Measurements from ENCODE around the gene TGFBRAP1. TPM values are rescaled to one million over a fixed set of nuclear protein-coding genes. Genes with fewer than 3 reads are reported as not detected.

The TGFBRAP1 gene
- total and polyA plus RNA-seq, 9 of the 15 experiments (the other 6 are each of a cell fraction or from before 2014, with no cell fraction given), result 3.7 to 18.0 (median 11.0) TPM

- TF ChIP-seq ZBTB40 (IDR thresholded peaks at IDR 0.05) (peak; percentile 84), ZBTB40 (CRISPR knock-in tag; IDR thresholded peaks at IDR 0.05) (peak; percentile 57; the same call in 1 of the 2 replicates), HDGF (IDR thresholded peaks at IDR 0.05) (no peak), NR2C1 (IDR thresholded peaks at IDR 0.05) (no peak), NR2C1 (tag; IDR thresholded peaks at IDR 0.05) (no peak), CHAMP1 (IDR thresholded peaks at IDR 0.05) (no peak), BHLHE40 (IDR thresholded peaks at IDR 0.05; ENCODE audit: low read length) (0 out of 2 replicates have a peak, but pooled peaks have one; percentile 28), FOXO4 (CRISPR knock-in tag; IDR thresholded peaks at IDR 0.05) (no peak), ZNF668 (CRISPR knock-in tag; IDR thresholded peaks at IDR 0.05) (no peak), ETS1 (conservative IDR thresholded peaks at IDR 0.05; ENCODE audit: control insufficient read depth, low read depth, low read length) (no peak), TAF9B (IDR thresholded peaks at IDR 0.05; ENCODE audit: partially characterized antibody) (no peak)
These were observed 34.6 kb downstream of the TGFBRAP1 start (continued) for GRCh38 chr2:105294844-105295481.
